NK-92 (cell line): ENCODE data around the gene NPIPA7.
"Not testable (repeated sequence)": the region's sequence is repeated elsewhere in the genome, so short reads cannot be mapped to it uniquely, and the experiment has no call there.

Source experiments
- DNase-seq: peaks from one replicate; lab custom pipeline; 2025; ENCODE audit not compliant: unreplicated experiment; lab: John Stamatoyannopoulos, UW

The NPIPA7 gene

GRCh38 chr16:16378840-16379239, at the start of gene NPIPA7:
Gene NPIPA7 (plus strand): TSS chr16:16379140. CDS start chr16:16379245, 105 bp downstream.
- not testable (repeated sequence) for DNase-seq

- DNase-seq: not testable (repeated sequence)
These were observed 47.5 kb upstream of the NPIPA7 start for GRCh38 chr16:16331466-16331865.

GRCh38 chr16:16357556-16357955, 21.4 kb upstream of the NPIPA7 start:
- not testable (repeated sequence) for DNase-seq

- DNase-seq: not testable (repeated sequence)
These were observed 20.2 kb upstream of the NPIPA7 start for GRCh38 chr16:16358539-16359240.

GRCh38 chr16:16363595-16363994, 15.3 kb upstream of the NPIPA7 start:
- not testable (repeated sequence) for DNase-seq

- not testable (repeated sequence) for DNase-seq
These were observed 14.8 kb upstream of the NPIPA7 start for GRCh38 chr16:16364100-16364499.

GRCh38 chr16:16364701-16365100, 14.2 kb upstream of the NPIPA7 start:
- not testable (repeated sequence) for DNase-seq

- not testable (repeated sequence) for DNase-seq
These were observed 13.6 kb upstream of the NPIPA7 start for GRCh38 chr16:16365319-16365718.

GRCh38 chr16:16365851-16366250, 13.1 kb upstream of the NPIPA7 start:
- not testable (repeated sequence) for DNase-seq

- not testable (repeated sequence) for DNase-seq
These were observed 12.2 kb upstream of the NPIPA7 start for GRCh38 chr16:16366552-16367284.

GRCh38 chr16:16367285-16367628, 11.7 kb upstream of the NPIPA7 start:
- DNase-seq: not testable (repeated sequence)

GRCh38 chr16:16369081-16369856, 9.7 kb upstream of the NPIPA7 start:
- not testable (repeated sequence) for DNase-seq

GRCh38 chr16:16371136-16371735, 7.7 kb upstream of the NPIPA7 start:
- not testable (repeated sequence) for DNase-seq

- not testable (repeated sequence) for DNase-seq
These were observed 4.7 kb upstream of the NPIPA7 start for GRCh38 chr16:16374192-16374591.

- not testable (repeated sequence) for DNase-seq
These were observed 20.7 kb downstream of the NPIPA7 start for GRCh38 chr16:16399685-16400084.

GRCh38 chr16:16402333-16402732, 23.4 kb downstream of the NPIPA7 start:
- DNase-seq: not testable (repeated sequence)

GRCh38 chr16:16404283-16404682, 25.3 kb downstream of the NPIPA7 start:
- not testable (repeated sequence) for DNase-seq

- not testable (repeated sequence) for DNase-seq
These were observed 26.5 kb downstream of the NPIPA7 start for GRCh38 chr16:16405421-16405820.

- DNase-seq: not testable (repeated sequence)
These were observed 29.5 kb downstream of the NPIPA7 start for GRCh38 chr16:16408430-16408829.

- not testable (repeated sequence) for DNase-seq
These were observed 34.8 kb downstream of the NPIPA7 start for GRCh38 chr16:16413773-16414172.

- not testable (repeated sequence) for DNase-seq
These were observed 38.1 kb downstream of the NPIPA7 start for GRCh38 chr16:16417071-16417470.
